GM18861 (cell line): ENCODE results near the gene YPEL5.

Experiments
- ATAC-seq: cut with Tn5 transposase; IDR thresholded peaks from one replicate; pipeline ENCODE4 v1.9.1; 2021; ENCODE audit not compliant: unreplicated experiment

YPEL5 gene

DNA sequence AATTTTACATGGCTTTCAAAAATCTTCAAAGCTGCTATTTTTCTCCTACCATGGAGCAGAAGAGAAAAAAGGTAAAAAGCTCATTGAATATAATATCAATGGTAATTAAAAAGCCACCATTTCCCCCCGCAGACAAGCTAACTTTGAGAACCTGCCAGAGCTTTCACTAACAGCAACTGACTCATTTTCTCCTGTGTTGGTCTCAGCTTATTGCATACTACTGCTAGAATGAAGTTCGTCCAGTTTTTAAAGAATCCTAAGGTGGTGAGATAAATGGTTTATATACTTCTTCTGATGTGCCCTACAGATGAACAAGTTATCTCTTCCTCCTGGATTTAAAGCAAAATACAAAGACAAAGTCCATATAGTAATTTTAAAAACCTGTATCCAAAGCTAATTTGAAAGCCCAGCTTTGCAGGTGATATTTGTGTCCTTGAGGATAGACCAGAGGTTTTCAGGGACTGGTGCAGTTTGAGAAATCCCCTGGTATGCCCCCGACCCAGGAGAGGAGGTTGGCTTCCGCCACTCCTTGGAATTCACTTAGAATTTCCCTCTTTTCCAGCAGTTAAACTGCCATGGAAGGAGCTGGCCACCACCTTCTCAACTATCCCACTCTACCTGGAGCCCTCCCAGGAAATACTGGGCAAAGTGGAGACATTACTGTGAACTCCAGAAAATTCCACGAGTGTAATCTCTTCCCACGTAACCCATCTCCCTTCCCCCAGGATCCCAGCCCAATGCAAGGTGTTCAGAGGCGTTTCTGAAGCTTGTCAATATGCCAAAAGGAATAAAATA lies 17.5 kb downstream of the YPEL5 start:
- ATAC-seq = no peak

DNA sequence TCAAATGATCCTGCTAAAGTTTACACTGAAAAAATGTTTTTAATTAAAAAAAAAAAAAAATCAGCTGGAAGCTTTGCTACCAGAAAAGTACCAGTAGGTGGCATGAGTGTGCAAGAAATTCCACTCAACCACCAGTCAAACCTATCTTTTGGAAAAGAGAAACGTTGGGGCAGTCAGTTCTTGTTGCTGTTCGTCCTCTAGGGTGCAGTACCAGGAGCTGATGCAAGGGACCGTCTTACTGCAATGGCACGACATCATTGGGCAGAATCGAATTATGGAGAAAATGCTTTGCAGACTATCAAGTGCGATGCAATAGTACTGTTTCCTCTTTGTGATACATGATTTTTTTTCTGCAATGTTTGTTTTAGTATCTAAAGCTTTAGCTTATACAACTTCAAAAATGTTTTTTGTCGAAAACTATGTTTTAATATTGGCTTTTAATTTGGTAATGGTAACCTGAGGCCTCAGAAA lies 18.3 kb downstream of the YPEL5 start:
- peak; percentile 89 for ATAC-seq

DNA sequence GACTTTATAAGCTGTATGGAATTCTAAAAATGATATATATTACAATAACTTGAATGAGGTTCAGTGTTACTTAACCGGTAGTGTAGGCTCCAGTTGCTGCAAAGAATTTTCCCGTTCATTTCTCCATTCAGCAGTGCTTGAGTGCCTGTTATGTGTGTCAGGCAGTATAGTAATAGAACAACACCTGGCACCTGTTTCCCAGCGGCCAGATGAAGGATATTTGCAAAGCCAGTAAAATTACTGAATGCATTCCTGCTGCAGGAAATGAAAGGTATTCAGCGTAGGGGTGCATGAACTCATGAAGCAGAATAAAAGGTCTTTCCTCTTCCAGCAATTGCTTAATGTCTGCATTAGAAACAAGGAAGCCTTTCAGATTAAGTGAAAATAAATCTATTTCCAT lies 18.8 kb downstream of the YPEL5 start:
- no peak for ATAC-seq

DNA sequence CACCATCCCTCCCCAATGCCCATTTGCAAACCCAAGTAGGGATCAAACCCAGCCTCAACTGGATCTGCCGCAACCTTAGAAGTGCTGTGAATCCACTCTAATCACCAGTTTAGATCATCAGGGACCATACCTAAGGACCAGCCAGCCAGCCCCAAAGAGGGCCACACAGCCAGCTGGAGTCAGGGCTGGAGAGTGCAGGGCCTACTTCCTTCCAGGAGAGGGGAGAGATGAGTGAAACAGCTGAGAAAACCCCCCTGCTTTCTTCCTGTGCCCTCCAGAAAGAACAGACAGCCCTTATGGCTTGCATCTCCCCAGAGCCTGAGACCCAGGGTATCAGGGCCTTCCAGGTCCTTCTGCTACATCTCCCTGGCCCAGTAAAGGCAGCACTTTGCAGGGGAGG lies 25.8 kb downstream of the YPEL5 start:
- ATAC-seq = no peak

DNA sequence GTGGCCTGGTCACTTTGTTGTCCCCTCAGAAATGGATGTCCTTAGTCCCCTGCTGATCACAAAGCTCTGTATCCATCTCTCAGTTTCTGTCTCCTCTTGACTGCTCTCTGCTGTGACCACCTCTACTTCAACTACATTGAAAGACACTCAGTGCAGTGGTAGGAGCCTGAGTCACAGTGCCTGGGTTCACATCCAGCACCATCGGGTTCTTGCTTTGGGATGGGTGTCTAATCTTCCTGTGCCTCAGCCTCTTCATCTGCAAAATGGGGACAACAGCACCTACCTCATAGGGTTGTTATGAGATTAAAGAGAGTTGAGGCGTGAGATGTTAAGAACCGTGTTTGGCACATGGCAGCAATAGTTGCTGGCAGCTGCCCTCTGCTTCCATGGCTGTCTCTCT lies 30.6 kb downstream of the YPEL5 start:
- no peak for ATAC-seq

DNA sequence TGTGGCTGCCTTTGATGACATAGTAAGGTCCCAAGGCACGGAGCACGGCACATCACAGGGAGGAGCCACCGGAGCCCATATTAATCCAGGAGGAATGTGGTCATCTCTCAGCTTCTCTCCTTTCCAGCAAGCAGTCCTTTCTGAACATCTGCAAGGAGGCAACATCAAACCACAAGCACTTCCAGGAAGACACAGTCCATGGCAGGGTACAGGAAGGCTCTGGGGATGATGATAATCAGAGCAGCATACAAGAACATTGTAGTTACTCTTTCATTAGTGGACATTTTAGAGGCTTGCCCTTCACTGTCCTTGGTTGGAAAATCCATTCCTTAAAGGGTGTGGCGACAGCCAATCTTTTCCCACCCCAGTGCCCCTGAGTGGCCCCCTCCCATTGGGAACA lies 31.1 kb downstream of the YPEL5 start:
- ATAC-seq = no peak

DNA sequence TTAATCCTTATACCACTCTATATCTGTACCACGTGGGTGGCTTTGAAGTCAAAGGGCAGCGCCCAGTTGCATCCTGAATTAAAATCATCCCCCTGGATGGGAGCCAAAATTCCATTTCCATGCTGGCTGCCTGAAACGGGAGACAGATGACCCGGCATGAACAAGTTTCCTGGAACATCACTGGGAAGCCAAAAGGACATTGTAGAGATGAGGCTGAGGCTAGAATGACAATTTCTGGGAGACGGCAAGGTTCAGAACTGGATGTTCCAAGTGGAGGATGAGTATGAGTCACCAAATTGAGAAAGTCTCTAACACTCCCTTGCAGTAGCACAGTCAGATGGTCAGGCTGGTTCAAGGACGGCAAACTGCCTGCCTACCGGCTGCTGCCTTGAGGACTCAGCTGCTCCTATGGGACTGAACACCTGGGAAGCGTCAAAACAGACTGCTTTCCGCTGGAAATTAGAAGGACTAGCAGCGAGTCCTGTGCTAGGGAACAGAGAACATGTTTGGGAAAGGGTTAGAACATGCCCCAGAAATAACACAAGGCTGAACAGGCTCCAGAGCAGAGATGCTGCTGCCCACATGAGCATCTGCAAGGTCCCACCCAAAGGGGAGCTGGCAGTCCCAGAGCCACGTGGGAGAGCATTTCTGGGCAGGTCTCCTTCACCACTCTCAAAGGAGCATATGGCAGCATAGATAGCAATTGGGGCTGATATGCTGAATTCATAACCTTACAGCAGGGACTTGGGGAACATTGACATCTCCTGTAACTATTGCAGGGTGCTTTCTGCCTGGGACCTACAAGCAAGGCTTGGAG lies 32.0 kb downstream of the YPEL5 start:
- no peak for ATAC-seq

DNA sequence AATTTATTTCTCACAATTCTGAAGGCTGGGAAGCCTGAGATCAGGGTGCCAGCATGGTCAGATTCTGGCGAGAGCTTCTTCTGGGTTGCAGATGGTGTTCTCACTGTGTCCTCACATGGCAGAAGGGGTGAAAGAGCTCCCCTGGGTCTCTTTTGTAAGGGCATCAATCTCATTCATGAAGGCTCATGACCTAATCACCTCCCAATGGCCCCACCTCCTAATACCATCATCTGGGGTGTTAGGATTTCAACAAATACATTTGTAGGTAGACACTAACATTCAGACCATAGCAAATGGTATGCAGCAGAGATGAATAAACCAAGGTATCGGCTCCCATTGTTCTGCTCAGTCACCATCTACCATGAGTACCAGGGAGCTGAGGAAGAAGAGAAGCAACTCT lies 32.7 kb downstream of the YPEL5 start:
- no peak for ATAC-seq

DNA sequence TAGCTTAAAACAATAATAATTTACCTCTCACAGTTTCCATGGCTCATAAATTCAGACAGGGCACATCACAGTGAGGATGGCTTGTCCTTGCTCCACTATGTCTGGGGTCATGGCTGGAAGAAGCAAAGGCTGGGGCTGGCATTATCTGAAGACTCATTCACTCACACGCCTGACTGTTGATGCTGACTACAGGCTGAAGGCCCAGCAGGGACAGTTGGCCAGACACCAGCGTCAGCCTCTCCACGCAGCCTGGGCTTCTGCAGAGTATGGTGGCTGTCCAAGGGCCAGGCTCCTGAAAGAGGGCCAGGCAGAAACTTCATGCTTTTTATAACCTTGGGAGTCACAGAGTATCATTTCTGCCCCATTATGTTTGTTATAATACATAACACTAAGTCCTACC lies 33.4 kb downstream of the YPEL5 start:
- ATAC-seq = no peak

DNA sequence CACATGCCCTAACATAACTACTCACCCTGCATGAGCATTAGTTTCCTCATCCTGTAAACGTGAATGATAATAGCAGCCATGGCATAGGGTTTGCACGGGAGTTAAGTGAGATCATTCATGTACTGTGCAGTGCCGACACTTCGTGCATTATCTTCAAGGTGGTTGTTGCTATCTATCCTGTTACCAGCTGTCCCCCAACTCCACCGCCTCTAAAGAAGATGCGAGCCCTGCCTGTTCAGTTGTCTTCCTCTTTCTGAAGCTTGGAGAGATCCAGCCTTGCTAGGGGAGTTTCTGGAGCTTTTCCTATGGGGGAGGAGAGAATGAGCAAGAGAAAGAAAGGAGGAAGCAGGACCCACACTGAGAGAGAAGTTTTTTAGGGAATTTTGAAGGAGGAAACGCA lies 34.4 kb downstream of the YPEL5 start:
- ATAC-seq = no peak

DNA sequence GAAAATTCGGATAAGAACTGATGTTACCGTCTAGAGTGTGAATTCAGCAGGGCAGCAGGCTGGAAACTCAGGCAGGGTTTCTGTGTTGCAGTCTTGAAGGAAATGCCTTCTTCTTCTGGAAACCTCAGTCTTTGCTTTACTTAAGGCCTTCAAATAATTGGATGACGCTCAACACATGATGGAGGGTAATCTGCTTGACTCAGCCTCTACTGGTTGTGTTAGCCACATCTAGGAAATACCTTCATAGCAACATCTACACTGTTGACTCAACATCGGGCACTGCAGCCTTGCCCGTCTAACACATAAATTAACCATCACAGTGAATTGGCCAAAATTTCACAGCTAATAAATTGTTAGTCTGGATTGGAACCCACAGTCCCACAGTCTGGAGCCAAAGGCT lies 37.2 kb downstream of the YPEL5 start:
- no peak for ATAC-seq

DNA sequence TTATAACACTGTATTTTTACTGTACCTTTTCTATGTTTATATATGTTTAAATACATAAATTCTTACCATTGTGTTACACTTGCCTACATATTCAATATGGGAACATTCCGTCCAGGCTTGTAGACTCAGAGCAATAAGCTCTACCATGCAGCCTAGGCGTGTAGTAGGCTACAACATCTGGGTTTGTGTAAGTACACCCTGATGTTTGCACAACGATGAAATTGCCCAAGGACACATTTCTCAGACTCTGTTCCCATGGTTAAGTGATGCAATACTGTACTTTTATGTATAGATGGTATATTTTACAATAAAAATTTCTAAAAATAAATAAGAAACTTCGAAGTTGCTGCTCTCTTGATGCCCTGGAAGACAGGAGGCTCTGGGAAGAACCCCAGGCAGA lies 38.4 kb downstream of the YPEL5 start:
- ATAC-seq = no peak

DNA sequence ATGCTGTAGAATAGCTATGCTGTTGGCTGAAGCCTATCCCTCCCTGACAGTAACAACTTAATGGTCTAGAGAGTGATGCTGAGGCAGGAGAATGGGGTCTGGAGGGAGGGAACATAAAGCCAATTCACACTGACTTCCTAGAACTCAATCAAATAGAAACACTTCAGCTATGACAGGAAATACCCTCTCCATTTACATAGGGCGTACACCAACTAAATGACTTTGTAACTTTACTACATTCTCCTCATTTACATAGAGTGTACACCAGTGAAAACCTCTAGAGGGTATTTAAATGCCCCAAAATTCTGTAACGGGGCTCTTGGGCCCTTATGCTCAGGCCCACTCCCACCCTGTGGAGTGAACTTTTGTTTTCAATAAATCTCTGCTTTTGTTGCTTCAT lies 41.5 kb downstream of the YPEL5 start:
- no peak for ATAC-seq

DNA sequence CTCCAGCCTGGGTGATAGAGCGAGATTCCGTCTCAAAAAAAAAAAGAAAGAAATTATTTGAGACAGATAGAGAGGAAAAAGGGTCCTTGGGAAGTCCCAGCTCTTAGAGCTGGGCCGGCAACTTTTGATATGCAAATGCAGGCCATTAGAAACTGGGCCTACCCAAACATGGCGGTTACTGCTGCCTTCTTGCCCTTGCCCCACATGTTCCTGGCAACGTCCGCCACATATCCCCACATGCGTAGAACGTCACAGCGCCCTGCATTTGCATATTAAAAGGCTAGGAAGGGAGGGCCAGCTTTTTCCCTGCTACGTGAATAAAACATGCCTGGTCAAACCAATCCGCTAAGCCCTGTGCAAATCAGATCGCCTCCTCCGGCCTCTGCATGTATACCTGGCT lies 43.8 kb downstream of the YPEL5 start:
- ATAC-seq = no peak

DNA sequence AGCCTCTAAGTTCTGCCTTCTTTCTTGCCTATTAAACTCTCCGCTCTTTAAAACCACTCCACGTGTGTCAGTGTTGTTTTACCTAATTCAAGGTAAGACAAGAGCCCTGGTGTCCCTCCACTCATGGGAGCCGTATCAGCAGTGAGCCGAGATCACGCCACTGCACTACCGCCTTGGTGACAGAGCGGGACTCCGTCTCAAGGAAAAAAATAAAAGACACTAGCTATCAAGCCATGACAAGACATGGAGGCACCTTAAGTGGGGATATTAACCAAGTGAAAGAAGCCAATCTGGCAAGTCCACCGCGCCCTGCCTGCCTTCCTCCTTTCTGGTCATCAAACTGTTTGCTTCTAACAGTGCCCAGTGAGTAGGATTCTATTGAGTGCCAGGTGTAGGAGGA lies 44.3 kb downstream of the YPEL5 start:
- no peak for ATAC-seq

DNA sequence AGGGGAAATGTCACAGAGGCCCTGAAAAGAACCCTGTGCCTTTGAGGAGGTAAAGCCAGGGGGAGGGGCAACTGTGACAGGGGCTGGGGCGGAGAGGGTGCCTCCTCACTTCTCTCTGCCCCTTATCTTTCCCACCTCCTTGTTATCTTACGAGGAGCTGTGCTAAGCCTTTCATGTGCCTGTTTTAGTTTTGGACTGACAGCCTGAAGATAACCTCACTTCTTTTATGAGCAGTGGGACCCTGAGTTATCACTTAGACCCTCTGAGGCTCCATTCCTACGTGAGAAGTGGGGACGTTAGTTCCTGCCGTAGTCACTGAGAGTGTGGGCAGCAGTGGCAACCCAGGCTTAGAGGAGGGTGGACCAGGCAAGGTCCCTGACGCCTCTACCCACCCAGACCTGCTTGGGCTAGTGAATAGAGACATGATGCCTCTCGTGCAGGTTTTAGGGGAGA lies 45.0 kb downstream of the YPEL5 start:
- ATAC-seq = no peak

DNA sequence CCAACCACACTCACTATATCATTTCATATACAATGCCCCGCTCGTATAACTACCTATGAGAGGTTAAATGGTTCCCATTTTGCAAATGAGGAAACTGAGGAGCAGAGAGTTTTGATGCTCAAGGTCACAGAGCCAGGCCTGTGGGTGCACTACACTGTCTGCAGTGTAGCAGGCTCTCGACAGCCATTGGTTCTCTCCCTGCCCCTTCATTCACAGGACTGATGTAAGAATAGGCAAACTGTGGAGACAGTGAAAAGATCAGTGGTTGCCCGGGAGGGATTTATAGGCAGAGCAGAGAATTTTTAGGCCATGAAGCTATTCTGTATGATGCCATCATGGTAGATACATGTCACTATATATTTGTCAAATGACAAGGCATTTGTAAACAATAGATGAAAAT lies 45.5 kb downstream of the YPEL5 start:
- no peak for ATAC-seq

DNA sequence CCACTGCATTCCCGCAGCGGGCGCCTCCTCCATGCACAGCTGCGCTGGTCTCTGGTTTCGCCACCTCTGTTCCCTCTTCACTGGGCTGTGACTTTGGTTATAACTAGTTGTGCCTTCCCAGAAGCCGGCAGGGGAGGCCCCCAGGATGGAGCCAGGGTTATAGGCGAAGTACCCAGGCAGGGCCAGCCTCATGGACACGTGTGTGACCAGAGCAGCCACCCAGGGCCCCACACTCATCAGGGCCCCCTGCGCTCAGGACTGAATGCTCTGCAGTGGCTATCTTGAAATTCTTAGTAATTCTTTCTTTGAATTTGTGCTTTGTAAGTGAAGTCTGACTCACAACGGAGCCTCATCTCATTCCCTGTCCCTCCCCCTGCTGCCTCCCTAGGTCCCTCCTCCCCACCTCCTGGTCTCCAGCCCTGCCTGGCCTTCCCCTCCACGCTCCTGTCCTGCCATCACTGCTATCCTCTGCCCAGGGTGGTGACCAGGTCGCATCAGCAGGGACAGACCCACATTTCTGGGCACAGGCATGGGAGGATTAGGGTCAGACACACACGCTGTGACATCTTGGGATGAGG lies 46.4 kb downstream of the YPEL5 start:
- no peak for ATAC-seq

DNA sequence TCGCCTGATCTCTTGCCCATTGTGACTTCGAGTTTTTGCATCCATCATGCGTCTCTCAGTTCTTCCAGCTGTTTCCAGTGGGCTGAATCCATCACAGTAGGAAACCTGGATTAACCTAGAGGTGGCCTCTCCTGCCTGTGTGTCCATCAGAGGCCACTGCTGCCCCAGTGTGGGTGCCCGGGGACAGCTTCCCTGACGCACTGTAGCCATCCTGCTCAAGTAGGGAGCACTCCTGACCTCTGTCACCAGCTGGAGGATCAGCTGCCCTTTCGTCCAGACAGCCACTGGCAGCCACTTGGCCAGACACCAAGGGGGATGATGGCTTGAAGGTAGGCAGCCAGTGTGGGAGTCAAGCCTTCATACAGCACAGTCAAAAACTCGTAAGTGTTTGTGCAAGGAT lies 47.6 kb downstream of the YPEL5 start:
- no peak for ATAC-seq

DNA sequence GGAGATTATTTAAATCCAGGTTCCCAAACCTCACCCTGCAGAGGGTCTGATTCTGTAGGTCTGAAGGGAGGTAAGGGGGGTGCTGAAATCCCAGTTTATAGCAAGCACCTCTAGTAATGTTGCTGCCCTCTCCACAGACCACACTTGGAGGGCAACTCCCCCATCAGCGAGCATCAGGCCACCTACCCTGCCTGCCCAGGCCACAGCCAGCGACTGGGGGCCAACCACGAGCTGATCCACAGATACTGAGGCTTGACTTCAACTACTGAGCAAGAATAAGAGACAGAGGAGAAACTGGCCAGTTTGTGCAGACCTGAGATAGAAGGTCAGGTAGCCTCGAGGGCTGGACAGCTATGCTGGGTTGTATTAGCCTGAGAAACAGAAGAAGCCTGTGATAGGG lies 48.2 kb downstream of the YPEL5 start:
- ATAC-seq = no peak

DNA sequence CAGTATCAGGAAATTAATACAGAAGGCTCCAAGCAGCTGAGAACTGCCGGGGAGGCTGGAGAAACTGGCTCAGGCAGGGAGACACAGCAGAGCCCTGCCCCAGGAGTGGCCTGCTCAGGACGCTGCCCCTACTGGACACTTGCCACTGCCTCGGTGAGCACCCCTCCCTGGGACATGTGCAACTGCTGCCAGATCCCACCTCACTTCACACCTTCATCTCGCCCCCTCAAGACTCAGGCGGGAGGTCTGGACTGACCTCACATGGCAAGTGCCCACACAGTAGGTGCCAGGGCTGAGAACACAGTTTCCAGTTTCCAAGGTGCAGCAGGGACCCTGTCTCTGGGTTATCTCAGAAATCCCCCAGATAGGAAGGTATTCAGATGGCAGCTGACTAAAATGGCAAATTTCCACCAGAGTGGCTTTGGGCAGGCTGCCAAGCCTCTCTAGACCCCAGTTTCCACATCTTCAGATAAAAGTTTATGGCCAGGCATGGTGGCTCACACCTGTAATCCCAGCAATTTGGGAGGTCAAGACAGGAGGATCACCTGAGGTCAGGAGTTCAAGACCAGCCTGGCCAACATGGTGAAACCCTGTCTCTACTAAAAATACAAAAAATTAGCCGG lies 50.9 kb downstream of the YPEL5 start:
- ATAC-seq = no peak

DNA sequence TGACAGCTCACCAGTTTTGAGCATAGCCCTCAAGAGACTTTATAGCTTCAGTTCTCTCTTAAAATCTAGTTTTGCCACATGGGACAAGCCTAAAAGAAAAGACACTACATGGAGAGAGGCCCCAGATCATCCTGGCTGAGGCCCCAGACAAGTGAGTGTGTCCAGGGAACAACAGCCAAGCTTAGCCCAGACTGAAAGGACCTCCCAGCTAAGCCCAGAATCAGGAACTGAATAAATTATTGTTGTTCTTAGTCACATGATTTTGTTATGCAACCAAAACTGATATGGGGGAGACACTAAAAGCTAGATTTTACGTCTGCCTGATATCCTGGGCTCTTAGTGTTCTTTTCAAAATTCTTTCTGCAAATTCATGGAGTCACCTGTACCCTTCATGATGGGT lies 55.2 kb downstream of the YPEL5 start:
- ATAC-seq = no peak
